NCI-H1092 (cell line): ENCODE measurements around the gene CSAG3.
"Not testable (repeated sequence)": the region's sequence is repeated elsewhere in the genome, so short reads cannot be mapped to it uniquely, and the experiment has no call there.

Experiments
- DNase-seq: peaks from one replicate; lab custom pipeline; 2025; lab: John Stamatoyannopoulos, UW

The CSAG3 gene

DNA sequence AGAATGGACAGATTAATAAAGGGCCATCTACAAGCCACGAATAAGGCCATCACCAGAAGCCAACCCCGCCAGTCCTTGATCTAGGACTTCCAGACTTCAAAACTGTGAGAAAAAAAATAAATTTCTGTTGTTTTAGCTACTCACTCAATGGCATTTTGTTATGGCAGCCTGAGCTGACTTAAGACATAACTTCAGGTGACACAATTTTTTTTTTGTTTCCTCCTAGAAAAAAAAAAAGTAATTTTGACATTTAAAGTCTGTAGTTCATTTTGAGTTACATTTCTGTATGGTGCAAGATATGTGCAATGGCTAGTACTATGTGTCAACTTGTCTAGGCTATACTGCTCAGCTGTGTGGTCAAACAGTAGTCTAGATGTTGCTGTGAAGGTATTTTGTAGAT, at the start of gene CSAG3:
Gene CSAG3, plus strand, starts transcription at position 301 of the 400 bp plus-strand sequence.
- DNase-seq: not testable (repeated sequence)

DNA sequence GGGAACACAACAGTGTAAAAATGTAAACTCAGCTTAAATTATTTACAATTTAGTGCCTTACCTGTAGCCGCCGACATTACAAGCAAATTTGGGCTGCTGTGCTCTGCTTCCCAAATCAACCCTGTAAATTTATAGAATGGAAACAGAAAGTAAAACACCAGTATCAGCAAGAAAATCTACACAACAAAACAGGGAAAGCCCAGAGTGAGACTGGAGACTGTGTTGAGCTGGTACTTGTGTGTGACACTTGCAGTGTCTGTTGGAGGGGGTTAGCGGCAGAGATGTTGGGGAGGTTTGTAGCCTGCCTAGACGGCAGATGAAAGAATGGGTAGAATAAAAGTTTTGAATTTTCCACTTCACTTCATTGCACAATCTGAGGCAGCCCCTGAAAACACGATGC, 45.8 kb upstream of the CSAG3 start:
- DNase-seq: not testable (repeated sequence)

DNA sequence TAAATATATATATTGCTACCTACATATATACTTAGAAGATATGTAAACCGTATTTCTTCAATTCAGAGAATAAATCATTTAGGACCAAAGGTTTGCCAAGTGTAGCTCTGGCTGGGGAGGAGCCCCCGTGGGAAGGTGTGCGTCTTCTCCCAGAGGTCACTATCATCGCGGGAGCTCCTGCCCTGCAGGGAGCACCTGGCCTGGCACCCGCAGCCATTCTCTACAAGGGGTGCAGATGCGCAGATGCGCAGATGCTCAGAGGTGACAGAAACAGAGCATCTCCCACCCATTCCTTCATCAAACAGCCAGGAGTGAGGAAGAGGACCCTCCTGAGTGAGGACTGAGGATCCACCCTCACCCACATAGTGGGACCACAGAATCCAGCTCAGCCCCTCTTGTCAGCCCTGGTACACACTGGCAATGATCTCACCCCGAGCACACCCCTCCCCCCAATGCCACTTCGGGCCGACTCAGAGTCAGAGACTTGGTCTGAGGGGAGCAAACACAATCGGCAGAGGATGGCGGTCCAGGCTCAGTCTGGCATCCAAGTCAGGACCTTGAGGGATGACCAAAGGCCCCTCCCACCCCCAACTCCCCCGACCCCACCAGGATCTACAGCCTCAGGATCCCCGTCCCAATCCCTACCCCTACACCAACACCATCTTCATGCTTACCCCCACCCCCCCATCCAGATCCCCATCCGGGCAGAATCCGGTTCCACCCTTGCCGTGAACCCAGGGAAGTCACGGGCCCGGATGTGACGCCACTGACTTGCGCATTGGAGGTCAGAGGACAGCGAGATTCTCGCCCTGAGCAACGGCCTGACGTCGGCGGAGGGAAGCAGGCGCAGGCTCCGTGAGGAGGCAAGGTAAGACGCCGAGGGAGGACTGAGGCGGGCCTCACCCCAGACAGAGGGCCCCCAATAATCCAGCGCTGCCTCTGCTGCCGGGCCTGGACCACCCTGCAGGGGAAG, 44.9 kb upstream of the CSAG3 start, which contains the start of gene MAGEA2B:
Gene MAGEA2B, plus strand, starts transcription at position 814 of the 973 bp plus-strand sequence. CDS start 2,479 bp downstream, outside the sequence.
- not testable (repeated sequence) for DNase-seq

DNA sequence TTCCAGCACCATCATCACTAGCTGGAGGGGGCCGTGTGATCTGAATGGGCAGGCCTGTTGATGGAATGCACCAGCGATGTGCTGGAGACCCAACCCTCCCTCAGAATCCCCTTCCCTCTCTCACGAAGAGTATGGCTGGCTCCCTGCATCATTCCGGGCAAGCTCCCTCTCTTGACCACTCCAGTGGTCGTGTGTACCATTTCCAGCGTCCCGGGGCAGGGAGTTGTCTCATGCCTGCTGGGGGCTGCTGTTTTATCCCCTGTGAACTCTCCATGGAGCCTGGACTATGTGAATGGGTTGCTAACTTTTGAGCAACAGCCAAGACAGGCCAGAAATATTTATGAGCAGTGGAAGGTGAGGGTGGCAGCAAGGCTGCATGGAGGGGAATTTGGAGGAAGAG, 33.6 kb upstream of the CSAG3 start:
- DNase-seq: no peak

DNA sequence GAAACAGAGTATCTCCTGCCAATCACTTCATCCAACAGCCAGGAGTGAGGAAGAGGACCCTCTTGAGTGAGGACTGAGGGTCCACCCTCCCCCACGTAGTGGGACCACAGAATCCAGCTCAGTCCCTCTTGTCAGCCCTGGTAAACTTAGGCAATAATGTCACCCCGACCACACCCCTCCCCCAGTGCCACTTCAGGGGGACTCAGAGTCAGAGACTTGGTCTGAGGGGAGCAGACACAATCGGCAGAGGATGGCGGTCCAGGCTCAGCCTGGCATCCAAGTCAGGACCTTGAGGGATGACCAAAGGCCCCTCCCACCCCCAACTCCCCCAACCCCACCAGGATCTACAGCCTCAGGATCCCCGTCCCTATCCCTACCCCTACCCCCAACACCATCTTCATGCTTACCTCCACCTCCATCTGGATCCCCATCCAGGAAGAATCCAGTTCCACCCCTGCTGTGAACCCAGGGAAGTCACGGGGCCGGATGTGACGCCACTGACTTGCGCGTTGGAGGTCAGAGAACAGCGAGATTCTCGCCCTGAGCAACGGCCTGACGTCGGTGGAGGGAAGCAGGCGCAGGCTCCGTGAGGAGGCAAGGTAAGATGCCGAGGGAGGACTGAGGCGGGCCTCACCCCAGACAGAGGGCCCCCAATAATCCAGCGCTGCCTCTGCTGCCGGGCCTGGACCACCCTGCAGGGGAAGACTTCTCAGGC, 25.6 kb upstream of the CSAG3 start, which contains the start of the genes CSAG1 and MAGEA12:
Gene CSAG1, minus strand, starts transcription at position 461 of the 715 bp plus-strand sequence. CDS start 1,261 bp downstream, outside the sequence.
Gene MAGEA12, plus strand, starts transcription at position 497 of the 715 bp plus-strand sequence. CDS start 2,405 bp downstream, outside the sequence.
- DNase-seq: no peak

DNA sequence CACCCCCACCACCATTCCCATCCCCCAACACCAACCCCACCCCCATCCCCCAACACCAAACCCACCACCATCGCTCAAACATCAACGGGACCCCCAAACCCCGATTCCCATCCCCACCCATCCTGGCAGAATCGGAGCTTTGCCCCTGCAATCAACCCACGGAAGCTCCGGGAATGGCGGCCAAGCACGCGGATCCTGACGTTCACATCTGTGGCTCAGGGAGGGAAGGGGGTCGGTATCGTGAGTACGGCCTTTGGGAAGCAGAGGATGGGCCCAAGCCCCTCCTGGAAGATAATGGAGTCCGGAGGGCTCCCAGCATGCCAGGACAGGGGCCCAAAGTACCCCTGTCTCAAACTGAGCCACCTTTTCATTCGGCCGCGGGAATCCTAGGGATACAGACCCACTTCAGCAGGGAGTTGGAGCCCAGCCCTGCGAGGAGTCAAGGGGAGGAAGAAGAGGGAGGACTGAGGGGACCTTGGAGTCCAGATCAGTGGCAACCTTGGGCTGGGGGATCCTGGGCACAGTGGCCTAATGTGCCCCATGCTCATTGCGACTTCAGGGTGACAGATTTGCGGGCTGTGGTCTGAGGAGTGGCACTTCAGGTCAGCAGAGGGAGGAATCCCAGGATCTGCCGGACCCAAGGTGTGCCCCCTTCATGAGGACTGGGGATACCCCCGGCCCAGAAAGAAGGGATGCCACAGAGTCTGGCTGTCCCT, 24.7 kb upstream of the CSAG3 start:
- DNase-seq: not testable (repeated sequence)

DNA sequence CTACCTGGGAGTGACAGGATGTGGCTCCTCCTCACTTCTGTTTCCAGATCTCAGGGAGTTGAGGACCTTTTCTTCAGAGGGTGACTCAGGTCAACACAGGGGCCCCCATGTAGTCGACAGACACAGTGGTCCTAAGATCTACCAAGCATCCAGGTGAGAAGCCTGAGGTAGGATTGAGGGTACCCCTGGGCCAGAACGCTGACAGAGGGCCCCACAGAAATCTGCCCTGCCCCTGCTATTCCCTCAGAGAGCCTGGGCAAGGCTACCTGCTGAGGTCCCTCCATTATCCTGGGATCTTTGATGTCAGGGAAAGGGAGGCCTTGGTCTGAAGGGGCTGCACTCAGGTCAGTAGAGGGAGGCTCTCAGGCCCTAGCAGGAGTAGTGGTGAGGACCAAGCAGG, 23.9 kb upstream of the CSAG3 start:
- DNase-seq: no peak

DNA sequence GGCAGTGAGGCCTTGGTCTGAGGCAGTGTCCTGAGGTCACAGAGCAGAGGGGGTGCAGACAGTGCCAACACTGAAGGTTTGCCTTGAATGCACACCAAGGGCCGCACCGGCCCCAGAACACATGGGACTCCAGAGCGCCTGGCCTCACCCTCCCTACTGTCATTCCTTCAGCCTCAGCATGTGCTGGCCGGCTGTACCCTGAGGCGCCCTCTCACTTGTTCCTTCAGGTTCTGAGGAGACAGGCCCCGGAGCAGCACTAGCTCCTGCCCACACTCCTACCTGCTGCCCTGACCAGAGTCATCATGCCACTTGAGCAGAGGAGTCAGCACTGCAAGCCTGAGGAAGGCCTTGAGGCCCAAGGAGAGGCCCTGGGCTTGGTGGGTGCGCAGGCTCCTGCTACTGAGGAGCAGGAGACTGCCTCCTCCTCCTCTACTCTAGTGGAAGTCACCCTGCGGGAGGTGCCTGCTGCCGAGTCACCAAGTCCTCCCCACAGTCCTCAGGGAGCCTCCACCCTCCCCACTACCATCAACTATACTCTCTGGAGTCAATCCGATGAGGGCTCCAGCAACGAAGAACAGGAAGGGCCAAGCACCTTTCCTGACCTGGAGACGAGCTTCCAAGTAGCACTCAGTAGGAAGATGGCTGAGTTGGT, 23.0 kb upstream of the CSAG3 start:
- no peak for DNase-seq

DNA sequence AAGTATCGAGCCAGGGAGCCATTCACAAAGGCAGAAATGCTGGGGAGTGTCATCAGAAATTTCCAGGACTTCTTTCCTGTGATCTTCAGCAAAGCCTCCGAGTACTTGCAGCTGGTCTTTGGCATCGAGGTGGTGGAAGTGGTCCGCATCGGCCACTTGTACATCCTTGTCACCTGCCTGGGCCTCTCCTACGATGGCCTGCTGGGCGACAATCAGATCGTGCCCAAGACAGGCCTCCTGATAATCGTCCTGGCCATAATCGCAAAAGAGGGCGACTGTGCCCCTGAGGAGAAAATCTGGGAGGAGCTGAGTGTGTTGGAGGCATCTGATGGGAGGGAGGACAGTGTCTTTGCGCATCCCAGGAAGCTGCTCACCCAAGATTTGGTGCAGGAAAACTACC, 22.5 kb upstream of the CSAG3 start:
- not testable (repeated sequence) for DNase-seq

DNA sequence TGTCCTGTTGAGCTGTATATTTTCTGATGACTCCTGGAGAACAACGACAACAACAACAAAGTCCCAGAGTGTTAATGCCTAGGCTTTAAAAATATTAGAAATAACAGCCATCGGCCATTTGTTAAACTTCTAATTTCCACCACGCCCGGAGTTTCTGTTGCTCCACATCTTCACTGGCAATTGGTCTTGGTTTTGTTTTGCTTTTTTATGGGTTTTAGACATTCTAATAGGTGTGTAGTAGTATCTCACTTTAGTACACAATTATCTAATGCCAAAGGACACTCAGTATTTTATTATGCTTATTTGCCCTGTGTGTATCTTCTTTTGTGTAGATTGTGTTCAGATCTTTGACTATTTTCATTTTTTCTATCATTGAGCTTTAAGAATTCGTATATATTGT, 20.5 kb upstream of the CSAG3 start:
- no peak for DNase-seq

DNA sequence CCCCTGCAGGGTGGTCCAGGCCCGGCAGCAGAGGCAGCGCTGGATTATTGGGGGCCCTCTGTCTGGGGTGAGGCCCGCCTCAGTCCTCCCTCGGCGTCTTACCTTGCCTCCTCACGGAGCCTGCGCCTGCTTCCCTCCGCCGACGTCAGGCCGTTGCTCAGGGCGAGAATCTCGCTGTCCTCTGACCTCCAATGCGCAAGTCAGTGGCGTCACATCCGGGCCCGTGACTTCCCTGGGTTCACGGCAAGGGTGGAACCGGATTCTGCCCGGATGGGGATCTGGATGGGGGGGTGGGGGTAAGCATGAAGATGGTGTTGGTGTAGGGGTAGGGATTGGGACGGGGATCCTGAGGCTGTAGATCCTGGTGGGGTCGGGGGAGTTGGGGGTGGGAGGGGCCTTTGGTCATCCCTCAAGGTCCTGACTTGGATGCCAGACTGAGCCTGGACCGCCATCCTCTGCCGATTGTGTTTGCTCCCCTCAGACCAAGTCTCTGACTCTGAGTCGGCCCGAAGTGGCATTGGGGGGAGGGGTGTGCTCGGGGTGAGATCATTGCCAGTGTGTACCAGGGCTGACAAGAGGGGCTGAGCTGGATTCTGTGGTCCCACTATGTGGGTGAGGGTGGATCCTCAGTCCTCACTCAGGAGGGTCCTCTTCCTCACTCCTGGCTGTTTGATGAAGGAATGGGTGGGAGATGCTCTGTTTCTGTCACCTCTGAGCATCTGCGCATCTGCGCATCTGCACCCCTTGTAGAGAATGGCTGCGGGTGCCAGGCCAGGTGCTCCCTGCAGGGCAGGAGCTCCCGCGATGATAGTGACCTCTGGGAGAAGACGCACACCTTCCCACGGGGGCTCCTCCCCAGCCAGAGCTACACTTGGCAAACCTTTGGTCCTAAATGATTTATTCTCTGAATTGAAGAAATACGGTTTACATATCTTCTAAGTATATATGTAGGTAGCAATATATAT, 5.0 kb upstream of the CSAG3 start, which contains the start of gene MAGEA2:
Gene MAGEA2, minus strand, starts transcription at position 157 of the 965 bp plus-strand sequence. CDS start 2,479 bp downstream, outside the sequence.
- not testable (repeated sequence) for DNase-seq

DNA sequence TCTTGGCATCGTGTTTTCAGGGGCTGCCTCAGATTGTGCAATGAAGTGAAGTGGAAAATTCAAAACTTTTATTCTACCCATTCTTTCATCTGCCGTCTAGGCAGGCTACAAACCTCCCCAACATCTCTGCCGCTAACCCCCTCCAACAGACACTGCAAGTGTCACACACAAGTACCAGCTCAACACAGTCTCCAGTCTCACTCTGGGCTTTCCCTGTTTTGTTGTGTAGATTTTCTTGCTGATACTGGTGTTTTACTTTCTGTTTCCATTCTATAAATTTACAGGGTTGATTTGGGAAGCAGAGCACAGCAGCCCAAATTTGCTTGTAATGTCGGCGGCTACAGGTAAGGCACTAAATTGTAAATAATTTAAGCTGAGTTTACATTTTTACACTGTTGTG, 4.1 kb upstream of the CSAG3 start:
- not testable (repeated sequence) for DNase-seq

DNA sequence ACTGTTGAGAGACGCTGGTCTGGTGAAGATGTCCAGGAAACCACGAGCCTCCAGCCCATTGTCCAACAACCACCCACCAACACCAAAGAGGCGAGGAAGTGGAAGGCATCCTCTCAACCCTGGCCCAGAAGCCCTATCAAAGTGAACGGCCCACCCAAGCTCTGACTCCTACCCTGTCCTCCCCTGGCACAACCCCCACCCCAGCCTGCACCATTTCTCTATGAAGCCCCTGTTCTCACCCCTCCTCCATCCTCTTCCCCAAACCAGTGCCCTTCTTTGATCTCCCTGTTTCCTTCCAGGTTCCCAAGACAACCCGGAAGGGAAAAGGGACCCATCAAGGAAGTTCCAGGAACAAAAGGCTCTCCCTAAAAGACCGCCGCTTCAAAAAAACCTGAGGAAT, 526 bp downstream of the CSAG3 start:
- not testable (repeated sequence) for DNase-seq

DNA sequence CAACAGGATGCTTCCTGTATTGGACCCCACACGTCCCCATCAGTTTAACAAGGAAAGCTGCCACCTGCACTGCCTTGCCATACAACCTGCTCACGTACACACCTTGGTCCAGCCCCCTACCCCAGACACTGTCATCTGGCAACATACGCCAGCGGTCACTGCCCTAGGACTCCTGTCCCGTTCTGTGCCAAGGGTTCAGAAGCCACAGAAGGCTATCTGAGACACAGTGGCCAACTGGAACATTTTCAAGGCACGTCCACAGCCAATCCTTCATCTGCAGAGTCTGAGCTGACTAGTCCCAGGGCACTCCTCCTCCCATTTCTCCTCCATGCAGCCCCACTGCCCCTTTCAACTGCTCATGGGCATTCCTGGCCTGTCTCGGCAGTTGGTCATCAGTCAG, 2.6 kb downstream of the CSAG3 start:
- DNase-seq: not testable (repeated sequence)

DNA sequence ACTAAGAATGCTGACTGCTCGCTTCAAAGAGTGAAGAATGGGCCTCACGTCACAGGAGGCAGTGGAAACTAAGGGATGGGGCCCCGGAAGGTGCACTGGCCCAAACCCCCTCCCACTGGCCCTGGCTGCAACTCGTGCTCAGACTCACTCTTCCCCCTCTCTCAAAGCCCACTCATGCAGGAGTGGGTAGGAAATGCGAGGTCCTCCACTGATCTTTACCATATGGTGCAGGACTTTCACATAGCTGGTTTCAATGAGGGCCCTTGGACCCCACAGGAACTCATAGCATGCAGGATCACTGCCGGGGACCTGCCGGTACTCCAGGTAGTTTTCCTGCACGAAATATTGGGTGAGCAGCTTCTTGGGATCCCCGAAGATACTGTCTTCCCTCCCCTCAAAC, 7.5 kb downstream of the CSAG3 start:
- not testable (repeated sequence) for DNase-seq

DNA sequence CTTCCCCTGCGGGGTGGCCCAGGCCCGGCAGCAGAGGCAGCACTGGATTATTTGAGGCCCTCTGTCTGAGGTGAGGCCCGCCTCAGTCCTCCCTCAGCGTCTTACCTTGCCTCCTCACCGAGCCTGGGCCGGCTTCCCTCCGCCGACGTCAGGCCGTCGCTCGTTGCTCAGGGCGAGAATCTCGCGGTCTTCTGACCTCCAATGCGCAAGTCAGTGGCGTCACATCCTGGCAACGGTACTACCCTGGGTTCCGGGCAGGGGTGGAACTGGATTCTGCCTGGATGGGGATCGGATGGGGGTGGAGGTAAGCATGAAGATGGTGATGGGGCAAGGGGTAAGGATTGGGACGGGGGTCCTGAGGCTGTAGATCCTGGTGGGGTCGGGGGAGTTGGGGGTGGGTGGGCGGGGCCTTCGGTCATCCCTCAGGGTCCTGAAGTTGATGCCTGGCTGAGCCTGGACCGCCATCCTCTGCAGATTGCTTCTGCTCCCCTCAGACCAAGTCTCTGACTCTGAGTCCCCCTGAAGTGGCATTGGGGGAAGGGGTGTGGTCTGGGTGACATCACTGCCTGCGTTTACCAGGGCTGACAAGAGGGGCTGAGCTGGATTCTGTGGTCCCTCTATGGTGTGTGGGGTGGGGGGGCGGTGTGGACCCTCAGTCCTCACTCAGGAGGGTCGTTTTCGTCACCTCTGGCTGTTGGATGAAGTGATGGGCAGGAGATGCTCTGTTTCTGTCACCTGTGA, 10.7 kb downstream of the CSAG3 start, which contains the start of gene MAGEA6:
Gene MAGEA6, minus strand, starts transcription at position 141 of the 741 bp plus-strand sequence. CDS start 2,039 bp downstream, outside the sequence.
- not testable (repeated sequence) for DNase-seq

DNA sequence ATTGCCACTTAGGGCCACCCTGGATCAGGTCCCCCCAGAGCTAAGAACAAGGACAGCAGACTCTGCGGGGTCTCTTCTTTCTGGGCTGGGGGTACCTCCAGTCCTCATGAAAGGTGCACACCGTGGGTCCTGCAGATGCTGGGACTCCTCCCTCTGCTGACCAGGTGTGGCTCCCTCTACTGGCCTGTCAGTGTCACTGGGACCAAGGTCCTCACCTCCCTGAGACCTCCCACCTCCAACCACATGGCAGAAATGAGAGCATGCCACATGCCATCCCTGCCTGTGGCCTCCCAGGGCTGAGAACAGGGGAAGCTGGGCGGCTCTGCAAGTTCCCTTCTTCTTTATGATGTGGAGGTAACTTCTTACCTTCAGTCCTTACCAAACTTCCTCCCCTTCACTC, 28.0 kb downstream of the CSAG3 start:
- not testable (repeated sequence) for DNase-seq

DNA sequence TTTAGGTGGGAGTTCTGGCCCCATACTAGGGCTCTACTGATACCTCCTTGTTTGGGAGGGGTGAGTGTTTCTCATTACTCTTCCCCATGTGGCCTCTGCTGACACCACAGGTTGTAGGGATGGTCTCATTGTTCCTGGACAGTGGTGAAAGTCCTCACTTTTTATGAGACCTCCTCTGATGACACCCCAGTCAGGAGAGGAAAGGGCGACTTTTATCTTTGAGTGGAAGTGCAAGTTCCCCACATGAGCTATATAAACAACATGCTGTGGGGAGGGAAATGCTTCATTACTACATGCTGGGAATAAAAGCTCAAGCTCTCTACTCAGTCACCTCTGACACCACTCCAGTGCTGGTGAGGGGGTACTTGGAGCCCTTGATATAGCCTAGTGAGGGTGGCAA, 39.9 kb downstream of the CSAG3 start:
- DNase-seq: no peak

DNA sequence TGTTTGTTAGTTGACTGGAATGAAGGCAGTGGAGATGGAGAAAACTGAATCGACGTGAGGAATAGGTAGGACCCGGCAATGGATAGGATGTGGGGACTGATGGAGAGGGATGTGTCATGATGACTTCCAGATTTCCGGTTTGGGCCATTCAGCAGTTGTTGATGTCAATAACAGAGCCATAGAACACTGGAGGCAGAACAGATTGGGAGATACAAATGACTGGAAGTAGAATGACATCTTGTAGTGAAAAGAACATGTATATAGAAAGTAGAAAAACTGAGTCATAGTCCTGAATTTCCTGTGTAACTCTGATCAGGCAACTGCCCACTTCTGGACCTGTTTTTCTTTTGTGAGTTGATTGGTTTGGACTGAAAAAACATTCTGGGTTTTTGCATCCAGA, 47.0 kb downstream of the CSAG3 start:
- DNase-seq: no peak
